Measurements from ENCODE around the gene ADGRE1. TPM values are rescaled to one million over a fixed set of nuclear protein-coding genes. Genes with fewer than 3 reads are reported as not detected.

ADGRE1 gene
- total and polyA plus RNA-seq, 3 experiments from 2014 or later = 0.36 to 0.59 (median 0.53) TPM

GRCh38 chr19:6958791-6959190 is 71.4 kb downstream of the ADGRE1 start:
- H3K9me3 Mint-ChIP-seq = no peaks in the 10 kb centered on the region
- no peaks in the 10 kb centered on the region for H3K9me3 ChIP-seq (ENCODE audit: low read length)
- H3K36me3 Mint-ChIP-seq = peaks cover 0 to 4% (median 0%) of the 10 kb centered on the region in 3 donors
- H3K27me3 ChIP-seq (ENCODE audit: insufficient read depth, low read length, poor library complexity, severe bottlenecking) = no peaks in the 10 kb centered on the region
- H3K27ac ChIP-seq (ENCODE audit: low read depth, low read length) = no peak overlapping the region
- no peak overlapping the region for H3K27ac Mint-ChIP-seq
- peaks cover 5 to 12% of the 10 kb centered on the region in 2 donors for H3K27me3 Mint-ChIP-seq
- no peaks in the 10 kb centered on the region for H3K4me1 ChIP-seq (ENCODE audit: insufficient read depth, low read length)
- peaks cover 2 to 4% (median 3%) of the 10 kb centered on the region in 3 donors for H3K4me1 Mint-ChIP-seq
- no peak overlapping the region for H3K4me3 ChIP-seq (ENCODE audit: low read length)
- no peaks in the 10 kb centered on the region for H3K36me3 ChIP-seq (ENCODE audit: insufficient read depth, low read length)
- POLR2A ChIA-PET = no interaction called here
- CTCF ChIA-PET = no interaction called here
- H3K4me3 Mint-ChIP-seq = no peak overlapping the region
- DNase-seq = no peak

- CTCF ChIA-PET = interaction anchor here (0.6 to 1.6 kb wide), 6 partner anchors 10 to 502 kb away, joined by 3 to 4 read pairs (median 3); no protein-coding TSS in a partner anchor
- H3K27me3 Mint-ChIP-seq = peaks cover 3 to 7% of the 10 kb centered on the region in 2 donors
- no peaks in the 10 kb centered on the region for H3K27me3 ChIP-seq (ENCODE audit: insufficient read depth, low read length, poor library complexity, severe bottlenecking)
- no peak overlapping the region for H3K27ac Mint-ChIP-seq
- H3K4me1 ChIP-seq (ENCODE audit: insufficient read depth, low read length) = no peaks in the 10 kb centered on the region
- H3K36me3 Mint-ChIP-seq = no peaks in the 10 kb centered on the region
- H3K9me3 Mint-ChIP-seq = no peaks in the 10 kb centered on the region
- H3K36me3 ChIP-seq (ENCODE audit: insufficient read depth, low read length) = no peaks in the 10 kb centered on the region
- H3K27ac ChIP-seq (ENCODE audit: low read depth, low read length) = no peak overlapping the region
- peaks cover 2 to 6% (median 4%) of the 10 kb centered on the region in 3 donors for H3K4me1 Mint-ChIP-seq
- no peak for DNase-seq
- no peak overlapping the region for H3K4me3 ChIP-seq (ENCODE audit: low read length)
- no peaks in the 10 kb centered on the region for H3K9me3 ChIP-seq (ENCODE audit: low read length)
- POLR2A ChIA-PET = no interaction called here
- H3K4me3 Mint-ChIP-seq = no peak overlapping the region
Observed at GRCh38 chr19:6963244-6963852, 76.0 kb downstream of the ADGRE1 start.

GRCh38 chr19:6963937-6964336 is 76.6 kb downstream of the ADGRE1 start:
- H3K36me3 ChIP-seq (ENCODE audit: insufficient read depth, low read length) = no peaks in the 10 kb centered on the region
- H3K9me3 ChIP-seq (ENCODE audit: low read length) = no peaks in the 10 kb centered on the region
- H3K4me3 ChIP-seq (ENCODE audit: low read length) = no peak overlapping the region
- CTCF ChIA-PET = interaction anchor here (0.6 to 1.6 kb wide), 8 partner anchors 9 to 73 kb away, joined by 3 to 6 read pairs (median 3); no protein-coding TSS in a partner anchor
- no peaks in the 10 kb centered on the region for H3K4me1 ChIP-seq (ENCODE audit: insufficient read depth, low read length)
- peak; percentile 5 to 54 (median 15) for DNase-seq
- H3K27ac ChIP-seq (ENCODE audit: low read depth, low read length) = no peak overlapping the region
- Mint-ChIP-seq H3K27me3 (peaks cover 3 to 7% of the 10 kb centered on the region in 2 donors), H3K4me3 (no peak overlapping the region), H3K9me3 (no peaks in the 10 kb centered on the region), H3K27ac (no peak overlapping the region), H3K4me1 (peaks cover 2 to 6% (median 4%) of the 10 kb centered on the region in 3 donors), H3K36me3 (no peaks in the 10 kb centered on the region)
- H3K27me3 ChIP-seq (ENCODE audit: insufficient read depth, low read length, poor library complexity, severe bottlenecking) = no peaks in the 10 kb centered on the region
- POLR2A ChIA-PET = no interaction called here

- no peaks in the 10 kb centered on the region for H3K36me3 Mint-ChIP-seq
- peaks cover 7 to 8% of the 10 kb centered on the region in 2 donors for H3K27me3 Mint-ChIP-seq
- no peaks in the 10 kb centered on the region for H3K4me1 ChIP-seq (ENCODE audit: insufficient read depth, low read length)
- no peak overlapping the region for H3K4me3 ChIP-seq (ENCODE audit: low read length)
- ChIA-PET POLR2A (no interaction called here), CTCF (no interaction called here)
- no peaks in the 10 kb centered on the region for H3K27me3 ChIP-seq (ENCODE audit: insufficient read depth, low read length, poor library complexity, severe bottlenecking)
- no peak for DNase-seq
- peaks cover 2 to 6% (median 4%) of the 10 kb centered on the region in 3 donors for H3K4me1 Mint-ChIP-seq
- no peak overlapping the region for H3K27ac ChIP-seq (ENCODE audit: low read depth, low read length)
- no peaks in the 10 kb centered on the region for H3K36me3 ChIP-seq (ENCODE audit: insufficient read depth, low read length)
- no peaks in the 10 kb centered on the region for H3K9me3 Mint-ChIP-seq
- H3K27ac Mint-ChIP-seq = no peak overlapping the region
- no peaks in the 10 kb centered on the region for H3K9me3 ChIP-seq (ENCODE audit: low read length)
- no peak overlapping the region for H3K4me3 Mint-ChIP-seq
Observed at GRCh38 chr19:6967967-6968366, 80.6 kb downstream of the ADGRE1 start.

- no peaks in the 10 kb centered on the region for H3K9me3 ChIP-seq (ENCODE audit: low read length)
- Mint-ChIP-seq H3K27ac (no peak overlapping the region), H3K9me3 (no peaks in the 10 kb centered on the region), H3K4me1 (no peaks in the 10 kb centered on the region), H3K36me3 (no peaks in the 10 kb centered on the region), H3K4me3 (no peak overlapping the region), H3K27me3 (peaks cover 8 to 14% of the 10 kb centered on the region in 2 donors)
- ChIA-PET POLR2A (no interaction called here), CTCF (no interaction called here)
- DNase-seq = no peak
- no peaks in the 10 kb centered on the region for H3K27me3 ChIP-seq (ENCODE audit: insufficient read depth, low read length, poor library complexity, severe bottlenecking)
- H3K27ac ChIP-seq (ENCODE audit: low read depth, low read length) = no peak overlapping the region
- no peaks in the 10 kb centered on the region for H3K36me3 ChIP-seq (ENCODE audit: insufficient read depth, low read length)
- H3K4me1 ChIP-seq (ENCODE audit: insufficient read depth, low read length) = no peaks in the 10 kb centered on the region
- H3K4me3 ChIP-seq (ENCODE audit: low read length) = no peak overlapping the region
Observed at GRCh38 chr19:6969490-6969889, 82.1 kb downstream of the ADGRE1 start.

- no peak overlapping the region for H3K27ac ChIP-seq (ENCODE audit: low read depth, low read length)
- Mint-ChIP-seq H3K36me3 (no peaks in the 10 kb centered on the region), H3K9me3 (no peaks in the 10 kb centered on the region), H3K27me3 (peaks cover 9 to 15% of the 10 kb centered on the region in 2 donors), H3K4me1 (no peaks in the 10 kb centered on the region), H3K4me3 (no peak overlapping the region), H3K27ac (no peak overlapping the region)
- H3K36me3 ChIP-seq (ENCODE audit: insufficient read depth, low read length) = no peaks in the 10 kb centered on the region
- H3K4me3 ChIP-seq (ENCODE audit: low read length) = no peak overlapping the region
- CTCF ChIA-PET = no interaction called here
- POLR2A ChIA-PET = no interaction called here
- H3K27me3 ChIP-seq (ENCODE audit: insufficient read depth, low read length, poor library complexity, severe bottlenecking) = no peaks in the 10 kb centered on the region
- H3K4me1 ChIP-seq (ENCODE audit: insufficient read depth, low read length) = no peaks in the 10 kb centered on the region
- no peak for DNase-seq
- no peaks in the 10 kb centered on the region for H3K9me3 ChIP-seq (ENCODE audit: low read length)
Observed at GRCh38 chr19:6970021-6970420, 82.6 kb downstream of the ADGRE1 start.

- H3K27ac Mint-ChIP-seq = no peak overlapping the region
- peaks cover 10 to 17% of the 10 kb centered on the region in 2 donors for H3K27me3 Mint-ChIP-seq
- Histone ChIP-seq H3K4me1 (ENCODE audit: insufficient read depth, low read length) (no peaks in the 10 kb centered on the region), H3K4me3 (ENCODE audit: low read length) (no peak overlapping the region), H3K36me3 (ENCODE audit: insufficient read depth, low read length) (no peaks in the 10 kb centered on the region), H3K27ac (ENCODE audit: low read depth, low read length) (no peak overlapping the region), H3K9me3 (ENCODE audit: low read length) (no peaks in the 10 kb centered on the region), H3K27me3 (ENCODE audit: insufficient read depth, low read length, poor library complexity, severe bottlenecking) (no peaks in the 10 kb centered on the region)
- no peaks in the 10 kb centered on the region for H3K4me1 Mint-ChIP-seq
- DNase-seq = no peak
- POLR2A ChIA-PET = no interaction called here
- CTCF ChIA-PET = no interaction called here
- no peak overlapping the region for H3K4me3 Mint-ChIP-seq
- no peaks in the 10 kb centered on the region for H3K9me3 Mint-ChIP-seq
- no peaks in the 10 kb centered on the region for H3K36me3 Mint-ChIP-seq
Observed at GRCh38 chr19:6970443-6970842, 83.1 kb downstream of the ADGRE1 start.

GRCh38 chr19:6971366-6971765 is 84.0 kb downstream of the ADGRE1 start:
- Mint-ChIP-seq H3K27me3 (peaks cover 10 to 17% of the 10 kb centered on the region in 2 donors), H3K9me3 (no peaks in the 10 kb centered on the region), H3K27ac (peak overlapping the region in 1 of 8 donors; percentile 3), H3K4me3 (no peak overlapping the region), H3K4me1 (no peaks in the 10 kb centered on the region), H3K36me3 (no peaks in the 10 kb centered on the region)
- Histone ChIP-seq H3K36me3 (ENCODE audit: insufficient read depth, low read length) (no peaks in the 10 kb centered on the region), H3K4me1 (ENCODE audit: insufficient read depth, low read length) (no peaks in the 10 kb centered on the region), H3K4me3 (ENCODE audit: low read length) (no peak overlapping the region), H3K27ac (ENCODE audit: low read depth, low read length) (no peak overlapping the region), H3K27me3 (ENCODE audit: insufficient read depth, low read length, poor library complexity, severe bottlenecking) (no peaks in the 10 kb centered on the region), H3K9me3 (ENCODE audit: low read length) (no peaks in the 10 kb centered on the region)
- POLR2A ChIA-PET = no interaction called here
- DNase-seq = no peak
- CTCF ChIA-PET = no interaction called here
